ENCODE results near the gene EXT2. TPM values are rescaled to one million over a fixed set of nuclear protein-coding genes. Genes with fewer than 3 reads are reported as not detected.

Gene EXT2
- total and polyA plus RNA-seq, 2 donors (not counting 1 experiment from before 2014, with no cell fraction given): 114 to 177 TPM

DNA sequence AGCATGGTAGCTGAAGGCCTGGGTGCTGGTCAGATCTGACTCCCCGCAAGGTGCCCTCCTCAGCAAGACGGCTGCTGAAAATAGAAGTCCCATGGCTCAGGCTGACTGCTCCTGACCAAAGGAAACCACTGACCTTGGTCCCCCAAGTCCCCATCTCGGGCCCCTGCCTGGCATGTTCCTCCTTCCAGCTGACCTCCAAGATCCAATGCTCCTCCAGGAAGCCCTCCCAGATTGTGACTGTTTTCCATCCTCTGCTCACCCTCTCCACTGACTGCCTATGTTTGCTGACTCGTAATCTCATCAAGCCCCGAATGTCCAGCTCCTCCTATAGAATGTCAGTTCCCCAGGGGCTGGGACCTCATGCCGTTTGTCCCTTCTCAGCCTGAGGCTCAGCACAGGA lies 184.0 kb downstream of the EXT2 start:
- H3K4me3 ChIP-seq (replicated peaks in 1 of 4; ENCODE audit: control extremely low read depth in 1 of 4, insufficient read depth in 1 of 4, low read depth in 3 of 4, low read length in 4 of 4): no peak overlapping the region
- TF ChIP-seq EZH2 (IDR thresholded peaks at IDR 0.05; ENCODE audit: low read length, missing control alignments) (no peak), CTCF (conservative IDR thresholded peaks at IDR 0.05 in 1 of 2, IDR thresholded peaks at IDR 0.05 in 1 of 2; ENCODE audit: low read depth in 1 of 2, low read length in 2 of 2) (no peak)
- no peaks in the 10 kb centered on the region for H3K79me2 ChIP-seq (ENCODE audit: control insufficient read depth, insufficient read depth, low read length)
- H3K9ac ChIP-seq (ENCODE audit: insufficient read depth, low read length): no peak overlapping the region
- no peaks in the 10 kb centered on the region for H3K27me3 ChIP-seq (ENCODE audit: control insufficient read depth, insufficient read depth, low read length)
- H3K36me3 ChIP-seq (ENCODE audit: control insufficient read depth, insufficient read depth, low read length): no peaks in the 10 kb centered on the region
- no peak overlapping the region for H3K4me2 ChIP-seq (ENCODE audit: extremely low read depth, insufficient read depth, low read length)
- H2AFZ ChIP-seq (ENCODE audit: low read length): no peak overlapping the region
- H3K27ac ChIP-seq (ENCODE audit: insufficient read depth, low read length): no peak overlapping the region
- no peaks in the 10 kb centered on the region for H3K4me1 ChIP-seq (ENCODE audit: control insufficient read depth, extremely low read depth, insufficient read depth, low read length)
- no peak for DNase-seq (ENCODE audit: low read depth in 2 of 2)
- H3K9me3 ChIP-seq (ENCODE audit: control insufficient read depth, insufficient read depth, low read depth, low read length): no peaks in the 10 kb centered on the region
- H4K20me1 ChIP-seq (ENCODE audit: control insufficient read depth, extremely low read depth, insufficient read depth, low read length): no peaks in the 10 kb centered on the region

- no peak for DNase-seq (ENCODE audit: low read depth in 2 of 2)
These were observed 184.8 kb downstream of the EXT2 start for GRCh38 chr11:44280257-44280656.

GRCh38 chr11:44281151-44281550 lies 185.7 kb downstream of the EXT2 start:
- Histone ChIP-seq H3K27ac (ENCODE audit: insufficient read depth, low read length) (no peak overlapping the region), H3K4me3 (replicated peaks in 1 of 4; ENCODE audit: control extremely low read depth in 1 of 4, insufficient read depth in 1 of 4, low read depth in 3 of 4, low read length in 4 of 4) (no peak overlapping the region), H3K36me3 (ENCODE audit: control insufficient read depth, insufficient read depth, low read length) (no peaks in the 10 kb centered on the region), H2AFZ (ENCODE audit: low read length) (no peak overlapping the region), H3K4me1 (ENCODE audit: control insufficient read depth, extremely low read depth, insufficient read depth, low read length) (no peaks in the 10 kb centered on the region), H3K79me2 (ENCODE audit: control insufficient read depth, insufficient read depth, low read length) (no peaks in the 10 kb centered on the region), H3K9me3 (ENCODE audit: control insufficient read depth, insufficient read depth, low read depth, low read length) (no peaks in the 10 kb centered on the region), H3K4me2 (ENCODE audit: extremely low read depth, insufficient read depth, low read length) (no peak overlapping the region), H3K9ac (ENCODE audit: insufficient read depth, low read length) (no peak overlapping the region), H3K27me3 (ENCODE audit: control insufficient read depth, insufficient read depth, low read length) (no peaks in the 10 kb centered on the region), H4K20me1 (ENCODE audit: control insufficient read depth, extremely low read depth, insufficient read depth, low read length) (no peaks in the 10 kb centered on the region)
- no peak for TF ChIP-seq CTCF (conservative IDR thresholded peaks at IDR 0.05 in 1 of 2, IDR thresholded peaks at IDR 0.05 in 1 of 2; ENCODE audit: low read depth in 1 of 2, low read length in 2 of 2)
- no peak for TF ChIP-seq EZH2 (IDR thresholded peaks at IDR 0.05; ENCODE audit: low read length, missing control alignments)
- DNase-seq (ENCODE audit: low read depth in 2 of 2): no peak

More at GRCh38 chr11:44280257-44280656, 184.8 kb downstream of the EXT2 start:
- no peak overlapping the region for H3K4me2 ChIP-seq (ENCODE audit: extremely low read depth, insufficient read depth, low read length)
- no peaks in the 10 kb centered on the region for H4K20me1 ChIP-seq (ENCODE audit: control insufficient read depth, extremely low read depth, insufficient read depth, low read length)
- H3K9me3 ChIP-seq (ENCODE audit: control insufficient read depth, insufficient read depth, low read depth, low read length): no peaks in the 10 kb centered on the region
- H3K4me3 ChIP-seq (replicated peaks in 1 of 4; ENCODE audit: control extremely low read depth in 1 of 4, insufficient read depth in 1 of 4, low read depth in 3 of 4, low read length in 4 of 4): no peak overlapping the region
- H2AFZ ChIP-seq (ENCODE audit: low read length): no peak overlapping the region
- H3K27me3 ChIP-seq (ENCODE audit: control insufficient read depth, insufficient read depth, low read length): no peaks in the 10 kb centered on the region
- no peak overlapping the region for H3K9ac ChIP-seq (ENCODE audit: insufficient read depth, low read length)
- no peaks in the 10 kb centered on the region for H3K79me2 ChIP-seq (ENCODE audit: control insufficient read depth, insufficient read depth, low read length)
- no peaks in the 10 kb centered on the region for H3K36me3 ChIP-seq (ENCODE audit: control insufficient read depth, insufficient read depth, low read length)
- no peaks in the 10 kb centered on the region for H3K4me1 ChIP-seq (ENCODE audit: control insufficient read depth, extremely low read depth, insufficient read depth, low read length)
- H3K27ac ChIP-seq (ENCODE audit: insufficient read depth, low read length): no peak overlapping the region
- TF ChIP-seq CTCF (conservative IDR thresholded peaks at IDR 0.05 in 1 of 2, IDR thresholded peaks at IDR 0.05 in 1 of 2; ENCODE audit: low read depth in 1 of 2, low read length in 2 of 2): no peak
- no peak for TF ChIP-seq EZH2 (IDR thresholded peaks at IDR 0.05; ENCODE audit: low read length, missing control alignments)
